NCI-H446 treated with DMSO at 0.1 percent for 48 hours (cell line): ENCODE results near the gene TESK2.
A peak's percentile ranks its signal among the peaks of the same experiment; 100 is the strongest.
"Not testable (repeated sequence)": the region's sequence is repeated elsewhere in the genome, so short reads cannot be mapped to it uniquely, and the experiment has no call there.

Experiments used
- DNase-seq: peaks from one replicate; lab custom pipeline; 2025; lab: John Stamatoyannopoulos, UW

Gene TESK2

DNA sequence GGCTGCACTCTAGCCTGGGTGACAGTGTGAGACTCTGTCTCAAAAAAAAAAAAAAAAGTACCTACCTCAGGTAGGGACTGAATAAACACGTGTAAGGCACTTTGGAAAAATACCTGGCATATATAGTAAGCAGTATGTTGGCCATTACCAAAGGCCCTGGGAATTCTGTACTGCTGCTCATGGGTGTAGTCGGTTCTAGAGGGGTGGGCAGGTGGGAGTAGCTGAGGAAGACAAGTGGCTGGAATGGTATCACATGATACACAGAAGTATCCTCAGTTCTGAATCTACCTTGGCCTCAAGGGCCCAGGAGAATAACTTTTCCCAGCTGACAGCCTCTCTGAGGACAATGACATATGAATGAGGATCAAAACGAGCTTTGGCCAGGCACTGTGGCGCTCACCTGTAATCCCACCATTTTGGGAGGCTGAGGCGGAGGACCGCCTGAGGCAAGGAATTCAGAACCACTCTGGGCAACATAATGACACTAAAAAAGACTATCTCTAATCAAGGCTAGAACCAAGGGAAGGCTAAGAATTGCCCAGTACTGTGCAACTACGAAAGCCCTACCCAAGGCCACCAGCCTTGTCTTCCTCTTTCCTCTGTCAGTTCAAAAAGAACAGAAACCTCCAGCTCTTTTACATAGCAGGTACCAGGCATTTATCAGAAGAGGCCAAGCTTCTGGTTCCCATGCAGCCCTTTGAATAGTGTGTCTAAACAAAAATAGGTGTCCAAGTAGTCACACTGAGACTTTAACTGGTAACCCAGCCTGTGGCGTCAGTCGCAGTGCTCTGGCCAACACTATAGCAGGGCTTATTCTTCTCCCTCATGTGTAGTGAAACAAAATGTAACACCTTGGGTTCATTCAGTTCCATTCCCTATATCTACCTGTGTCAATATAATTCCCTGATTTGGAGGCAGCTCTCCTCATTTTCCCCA lies 19.3 kb upstream of the TESK2 start:
- no peak for DNase-seq

DNA sequence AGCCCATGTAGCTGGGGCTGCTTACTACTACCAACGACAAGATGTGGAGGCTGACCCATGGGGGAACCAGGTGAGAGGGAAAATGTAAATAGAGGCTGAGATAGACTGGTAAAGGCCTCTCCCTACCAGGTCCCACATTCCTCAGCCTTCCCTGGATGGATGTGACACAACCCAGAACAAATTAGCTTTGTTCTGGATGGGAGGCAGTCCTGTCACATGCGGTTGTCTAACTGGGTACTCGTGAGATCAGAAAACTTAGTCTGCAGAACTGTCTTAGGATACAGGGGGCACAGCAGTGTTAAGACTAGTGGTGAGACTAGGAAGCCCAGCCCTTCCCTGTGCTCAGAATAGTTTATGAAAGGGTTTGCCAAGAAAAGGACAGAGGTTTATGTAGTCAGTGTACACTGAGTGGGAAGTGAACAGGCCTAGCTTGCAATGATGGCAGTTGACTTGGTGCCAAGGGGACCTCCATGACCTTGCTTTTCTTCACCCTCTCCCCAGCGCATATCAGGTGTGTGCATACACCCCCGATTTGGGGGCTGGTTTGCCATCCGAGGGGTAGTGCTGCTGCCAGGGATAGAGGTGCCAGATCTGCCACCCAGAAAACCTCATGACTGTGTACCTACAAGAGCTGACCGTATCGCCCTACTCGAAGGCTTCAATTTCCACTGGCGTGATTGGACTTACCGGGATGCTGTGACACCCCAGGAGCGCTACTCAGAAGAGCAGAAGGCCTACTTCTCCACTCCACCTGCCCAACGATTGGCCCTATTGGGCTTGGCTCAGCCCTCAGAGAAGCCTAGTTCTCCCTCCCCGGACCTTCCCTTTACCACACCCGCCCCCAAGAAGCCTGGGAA lies 17.6 kb upstream of the TESK2 start:
- no peak for DNase-seq

GRCh38 chr1:45507893-45508292 lies 16.9 kb upstream of the TESK2 start:
- no peak for DNase-seq

GRCh38 chr1:45507195-45507594 lies 16.2 kb upstream of the TESK2 start:
- DNase-seq, result no peak

DNA sequence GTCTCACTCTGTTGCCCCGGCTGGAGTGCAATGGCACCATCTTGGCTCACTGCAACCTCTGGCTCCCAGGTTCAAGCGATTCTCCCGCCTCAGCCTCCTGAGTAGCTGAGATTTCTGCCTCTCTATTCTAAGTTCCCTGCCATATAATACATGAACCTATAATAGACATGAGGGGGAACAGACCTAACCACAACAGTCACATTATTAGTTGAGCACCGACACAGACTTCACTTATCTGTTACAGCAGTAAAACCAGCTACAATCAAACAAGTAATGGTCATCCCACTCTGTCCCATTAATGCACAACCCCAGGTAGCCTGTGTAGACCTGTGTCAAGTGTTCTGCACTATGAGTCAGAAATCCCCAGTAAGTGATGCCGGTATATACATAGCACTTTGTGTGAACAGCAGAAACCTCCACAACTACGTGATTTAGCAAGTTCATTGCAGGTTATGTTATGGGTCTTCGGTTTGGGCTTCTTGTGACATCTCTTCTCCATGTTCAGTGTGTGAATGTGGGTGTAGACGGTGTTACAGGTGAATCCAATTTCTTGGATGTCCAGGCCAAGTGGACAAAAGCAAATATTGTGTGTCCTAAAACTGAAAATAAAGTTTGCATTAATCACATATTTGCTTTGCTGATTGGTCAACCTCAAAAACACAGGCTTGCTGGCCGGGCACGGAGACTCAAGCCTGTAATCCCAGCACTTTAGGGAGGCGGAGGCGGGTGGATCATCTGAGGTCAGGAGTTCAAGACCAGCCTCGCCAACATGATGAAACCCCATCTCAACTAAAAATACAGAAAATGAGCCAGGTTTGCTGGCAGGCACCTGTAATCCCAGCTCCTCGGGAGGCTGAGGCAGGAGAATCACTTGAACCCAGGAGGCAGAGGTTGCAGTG lies 12.7 kb upstream of the TESK2 start:
- DNase-seq, result no peak

DNA sequence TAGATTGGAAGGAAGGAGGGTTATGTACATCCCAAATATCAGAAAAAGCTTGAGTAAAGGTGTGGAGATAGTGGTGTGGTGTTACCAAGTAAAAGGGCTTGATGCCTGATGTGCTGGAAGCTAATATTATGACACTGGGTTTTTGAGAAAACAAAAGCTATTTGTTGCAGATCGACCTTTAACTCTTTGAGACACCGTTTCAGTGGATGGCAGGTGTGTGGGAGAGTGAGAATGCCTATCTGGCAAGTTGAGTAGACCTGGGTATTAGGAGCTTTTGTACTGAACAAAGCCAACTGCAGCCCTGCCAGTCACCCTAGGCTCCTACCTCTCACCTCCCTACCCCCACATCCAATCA lies 10.5 kb upstream of the TESK2 start:
- DNase-seq, result no peak

- DNase-seq, result no peak
These were observed 8.4 kb upstream of the TESK2 start for GRCh38 chr1:45499415-45499769.

- DNase-seq, result no peak
These were observed 7.3 kb upstream of the TESK2 start for GRCh38 chr1:45498279-45498678.

DNA sequence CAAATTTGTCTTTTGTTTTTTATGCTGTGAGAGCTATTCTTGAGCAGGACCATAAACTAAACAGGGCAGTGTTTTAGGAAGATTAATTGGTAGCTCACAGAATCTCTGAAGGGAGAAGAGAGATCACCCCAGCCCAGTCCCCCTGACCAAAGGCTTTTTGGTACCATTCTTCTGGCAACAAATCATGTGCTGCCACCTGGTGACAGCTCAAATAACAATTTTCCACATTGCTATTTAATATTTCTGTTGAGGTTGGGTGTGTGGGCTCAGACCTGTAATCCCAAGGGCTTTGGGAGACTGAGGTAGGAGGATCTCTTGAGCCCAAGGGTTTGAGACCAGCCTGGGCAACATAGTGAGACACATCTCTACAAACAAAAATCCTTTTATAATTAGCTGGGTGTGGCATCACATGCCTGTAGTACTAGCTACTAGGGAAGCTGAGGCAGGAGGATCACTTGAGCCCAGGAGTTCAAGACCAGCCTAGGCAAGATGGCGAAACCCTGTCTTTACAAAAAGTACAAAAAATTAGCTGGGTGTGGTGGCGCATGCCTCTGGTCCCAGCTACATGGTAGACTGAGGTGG lies 2.2 kb upstream of the TESK2 start:
- no peak for DNase-seq

GRCh38 chr1:45492691-45493090 lies 1.7 kb upstream of the TESK2 start:
- no peak for DNase-seq

GRCh38 chr1:45491487-45492260 lies 711 bp upstream of the TESK2 start:
- DNase-seq, result no peak

DNA sequence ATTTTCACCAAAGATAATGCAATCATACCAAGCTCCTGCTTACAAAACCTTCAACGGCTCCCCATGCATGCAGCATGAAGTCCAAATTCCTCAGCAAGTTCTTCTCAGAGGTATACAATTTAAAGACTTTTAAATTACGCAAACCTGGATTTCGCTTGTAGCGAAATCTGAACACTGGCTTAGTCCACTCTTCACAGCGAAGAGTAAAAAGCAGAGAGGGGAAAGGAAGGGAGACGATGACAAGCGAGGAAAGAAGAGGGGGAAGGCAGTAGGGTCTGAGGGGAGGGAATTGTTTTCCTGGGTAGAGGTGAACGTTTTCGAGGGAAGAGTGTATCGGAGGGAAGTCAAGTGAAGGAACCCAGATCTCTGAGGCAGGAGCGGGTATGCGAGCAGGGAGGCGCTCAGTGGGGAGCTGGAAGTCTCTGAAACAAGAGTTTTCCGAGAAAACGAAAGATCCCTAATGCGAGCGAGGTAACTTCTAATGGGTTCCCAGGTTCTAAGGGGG lies 790 bp downstream of the TESK2 start:
- DNase-seq, result no peak

DNA sequence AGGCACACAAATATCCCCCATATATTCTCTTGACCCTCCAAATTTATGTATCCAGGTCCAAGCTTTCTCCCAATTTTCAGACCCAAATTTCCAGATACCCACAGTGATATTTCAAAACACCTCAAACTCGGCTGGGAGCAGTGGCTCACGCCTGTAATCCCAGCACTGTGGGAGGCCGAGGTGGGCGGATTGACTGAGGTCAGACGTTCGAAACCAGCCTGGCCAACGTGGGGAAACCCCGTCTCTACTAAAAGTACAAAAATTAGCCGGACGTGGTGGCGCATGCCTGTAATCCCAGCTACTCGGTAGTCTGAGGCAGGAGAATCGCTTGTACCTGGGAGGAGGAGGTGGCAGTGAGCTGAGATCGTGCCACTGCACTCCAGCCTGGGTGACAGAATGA lies 1.6 kb downstream of the TESK2 start:
- not testable (repeated sequence) for DNase-seq

DNA sequence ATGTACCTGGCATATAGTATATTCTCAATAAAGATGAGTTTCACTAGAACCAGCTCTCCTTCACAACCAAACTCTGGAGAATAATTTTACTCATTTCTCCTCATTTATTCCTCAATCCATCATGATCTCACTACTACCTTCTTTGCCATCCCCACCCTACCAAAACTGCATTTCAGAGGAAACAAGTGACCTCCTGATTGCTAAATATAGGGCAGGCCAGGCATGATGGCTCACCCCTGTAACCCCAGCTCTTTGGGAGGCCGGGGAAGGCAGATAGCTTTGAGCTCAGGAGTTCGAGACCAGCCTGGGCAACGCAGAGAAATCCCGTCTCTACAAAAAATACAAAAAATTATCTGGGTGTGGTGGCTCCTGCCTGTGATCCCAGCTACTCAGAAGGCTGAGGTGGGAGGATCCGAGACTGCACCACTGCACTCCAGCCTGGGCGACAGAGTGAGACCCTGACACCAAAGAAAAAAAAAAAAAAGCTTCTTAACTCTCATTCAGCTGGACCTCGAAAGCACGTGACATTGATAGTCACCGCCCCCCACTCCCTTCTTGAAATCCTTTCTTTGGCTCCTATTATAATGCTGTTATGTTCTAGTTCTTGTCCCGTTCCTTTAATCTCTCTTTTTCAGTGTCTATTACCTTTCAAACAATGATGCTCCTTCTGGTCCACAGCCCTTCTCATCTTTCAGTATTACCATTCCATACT lies 2.1 kb downstream of the TESK2 start:
- peak; percentile 64 for DNase-seq

DNA sequence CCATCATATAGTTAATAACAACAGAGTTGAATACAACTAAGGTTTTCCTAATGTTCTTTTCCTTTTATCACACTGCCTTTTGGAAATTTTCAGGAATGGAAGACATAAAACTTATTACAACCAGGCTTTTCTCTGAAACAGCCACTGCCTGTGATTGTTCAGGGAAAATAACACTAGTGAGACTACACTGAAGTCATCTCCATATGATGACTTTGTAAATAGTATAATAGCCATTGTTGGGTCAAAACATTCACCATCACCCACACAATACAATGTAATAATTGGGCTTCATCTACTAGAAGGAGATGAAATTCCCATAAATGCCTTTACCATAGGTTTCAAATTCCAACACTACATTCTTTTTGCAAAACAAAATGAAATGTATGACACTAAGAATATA lies 5.0 kb downstream of the TESK2 start:
- no peak for DNase-seq

DNA sequence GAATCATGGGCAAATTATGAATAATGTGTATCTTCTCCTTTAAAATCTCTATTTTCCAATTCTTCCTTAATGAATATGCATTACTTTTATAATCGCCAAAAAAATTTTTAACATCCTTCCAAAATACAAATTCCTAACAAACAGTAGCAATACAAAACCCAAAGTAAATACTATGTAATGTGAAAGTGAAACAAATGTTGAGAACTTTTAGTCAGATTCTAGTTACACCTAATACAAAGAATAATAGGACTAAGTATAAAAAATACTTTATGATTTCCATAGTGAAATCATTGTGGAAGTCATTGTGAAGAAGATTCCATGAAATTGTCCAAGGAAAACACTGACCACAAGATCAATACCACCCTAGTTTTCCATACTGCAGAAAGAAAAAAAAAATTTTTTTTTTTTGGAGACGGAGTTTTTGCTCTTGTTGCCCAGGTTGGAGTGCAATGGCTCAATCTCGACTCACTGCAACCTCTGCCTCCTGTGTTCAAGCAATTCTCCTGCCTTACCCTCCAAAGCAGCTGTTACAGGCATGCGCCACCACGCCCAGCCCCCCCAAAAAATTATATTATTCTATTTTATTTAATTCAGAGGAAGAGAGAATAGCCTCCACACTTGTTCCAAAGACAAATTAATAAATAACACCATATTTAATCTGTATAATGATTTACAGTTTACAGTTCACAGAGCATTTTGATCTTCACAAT lies 11.8 kb downstream of the TESK2 start:
- no peak for DNase-seq

DNA sequence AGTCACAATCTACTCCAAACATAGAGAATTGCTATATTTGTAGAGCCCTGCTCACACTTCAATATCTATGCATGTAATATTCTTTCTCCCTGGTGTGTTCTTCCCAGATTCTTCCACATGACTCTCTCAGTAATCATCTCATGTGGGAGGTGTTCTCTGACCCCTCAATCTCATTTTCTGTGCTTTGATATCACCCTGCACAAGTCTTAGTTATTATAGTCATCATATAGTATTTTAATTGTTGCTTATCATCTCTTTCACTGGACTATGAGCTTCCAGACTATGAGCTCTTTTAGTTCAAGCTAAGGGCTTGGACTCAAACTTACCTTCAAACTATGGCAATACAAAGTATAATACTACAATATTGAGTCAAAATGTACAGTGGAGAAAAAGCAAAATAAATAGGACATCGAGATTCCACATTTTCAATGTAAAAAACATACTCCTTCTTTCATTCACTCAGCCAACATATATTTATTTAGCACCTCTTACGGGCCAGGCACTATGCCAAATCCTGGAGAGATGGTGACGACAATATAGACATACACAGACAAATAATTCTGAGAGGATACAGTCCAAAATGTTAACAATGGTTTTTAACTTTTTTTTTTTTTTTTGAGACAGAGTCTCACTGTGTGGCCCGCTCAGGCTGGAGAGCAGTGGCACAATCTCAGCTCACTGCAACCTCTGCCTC lies 12.7 kb downstream of the TESK2 start:
- no peak for DNase-seq

- no peak for DNase-seq
These were observed 13.3 kb downstream of the TESK2 start for GRCh38 chr1:45477646-45478045.

DNA sequence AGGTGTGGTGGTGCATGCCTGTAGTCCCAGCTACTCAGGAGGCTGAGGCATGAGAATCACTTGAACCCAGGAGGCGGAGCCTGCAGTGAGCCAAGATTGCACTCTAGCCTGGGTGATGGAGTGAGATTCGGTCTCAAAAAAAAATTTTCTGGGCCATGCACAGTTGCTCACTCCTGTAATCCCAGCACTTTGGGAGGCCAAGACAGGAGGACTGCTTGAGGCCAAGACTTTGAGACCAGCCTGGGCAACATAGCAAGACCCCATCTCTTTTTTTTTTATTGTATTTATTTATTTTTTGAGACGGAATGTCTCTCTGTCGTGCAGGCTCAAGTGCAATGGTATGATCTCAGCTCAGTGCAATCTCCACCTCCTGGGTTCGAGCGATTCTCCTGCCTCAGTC lies 16.8 kb downstream of the TESK2 start:
- DNase-seq, result not testable (repeated sequence)
